GM08714 (cell line): ENCODE results near the gene OR51D1.

Experiments
- H3K4me3 ChIP-seq: fragments of 200-500 bp; sonication (Bioruptor generic); 2 replicates; pipeline ENCODE4 v1.5.1; 2014; ENCODE audit warnings: mild to moderate bottlenecking, low read length, inconsistent platforms
- ZNF274 ChIP-seq: IDR thresholded peaks from 2 replicates; pipeline ENCODE4 v1.6.1; 2012; ENCODE audit warnings: mild to moderate bottlenecking, low read depth, low read length

OR51D1 gene

GRCh38 chr11:4636136-4636535 lies 1.1 kb upstream of the OR51D1 start:
- no peak overlapping the region for H3K4me3 ChIP-seq
- no peak for TF ChIP-seq ZNF274

- no peak overlapping the region for H3K4me3 ChIP-seq
- no peak for TF ChIP-seq ZNF274
Observed at GRCh38 chr11:4637662-4638047, 378 bp downstream of the OR51D1 start.

- H3K4me3 ChIP-seq, result no peak overlapping the region
- no peak for TF ChIP-seq ZNF274
Observed at GRCh38 chr11:4639931-4640330, 2.7 kb downstream of the OR51D1 start.

- no peak for TF ChIP-seq ZNF274
- no peak overlapping the region for H3K4me3 ChIP-seq
Observed at GRCh38 chr11:4641501-4641900, 4.2 kb downstream of the OR51D1 start.

- H3K4me3 ChIP-seq, result no peak overlapping the region
- TF ChIP-seq ZNF274, result no peak
Observed at GRCh38 chr11:4642043-4642442, 4.8 kb downstream of the OR51D1 start.

- no peak overlapping the region for H3K4me3 ChIP-seq
- no peak for TF ChIP-seq ZNF274
Observed at GRCh38 chr11:4643076-4643475, 5.8 kb downstream of the OR51D1 start.

- H3K4me3 ChIP-seq, result no peak within 1 kb of the TSS
- no peak for TF ChIP-seq ZNF274
Observed at GRCh38 chr11:4643682-4644081, 6.4 kb downstream of the OR51D1 start, which contains the start of gene OR51E1. OR51E1 (plus strand) TSS chr11:4643982; CDS start chr11:4652527, 8,545 bp downstream.

- H3K4me3 ChIP-seq, result no peak overlapping the region
- no peak for TF ChIP-seq ZNF274
Observed at GRCh38 chr11:4644233-4644632, 7.0 kb downstream of the OR51D1 start.

GRCh38 chr11:4645974-4646373 lies 8.7 kb downstream of the OR51D1 start:
- H3K4me3 ChIP-seq, result no peak overlapping the region
- no peak for TF ChIP-seq ZNF274

- no peak for TF ChIP-seq ZNF274
- no peak overlapping the region for H3K4me3 ChIP-seq
Observed at GRCh38 chr11:4647766-4648165, 10.5 kb downstream of the OR51D1 start.

- H3K4me3 ChIP-seq, result no peak overlapping the region
- no peak for TF ChIP-seq ZNF274
Observed at GRCh38 chr11:4654635-4655369, 17.5 kb downstream of the OR51D1 start.

GRCh38 chr11:4658629-4659445 lies 21.6 kb downstream of the OR51D1 start:
- no peak for TF ChIP-seq ZNF274

GRCh38 chr11:4662876-4663275 lies 25.6 kb downstream of the OR51D1 start:
- no peak overlapping the region for H3K4me3 ChIP-seq
- TF ChIP-seq ZNF274, result no peak

More at GRCh38 chr11:4658629-4659445, 21.6 kb downstream of the OR51D1 start:
- no peak overlapping the region for H3K4me3 ChIP-seq

- no peak for TF ChIP-seq ZNF274
- H3K4me3 ChIP-seq, result no peak overlapping the region
Observed at GRCh38 chr11:4664183-4664582, 26.9 kb downstream of the OR51D1 start.

GRCh38 chr11:4664786-4665185 lies 27.5 kb downstream of the OR51D1 start:
- TF ChIP-seq ZNF274, result no peak
- no peak overlapping the region for H3K4me3 ChIP-seq
